Measurements from ENCODE around the gene LGR4. TPM values are rescaled to one million over a fixed set of nuclear protein-coding genes. Genes with fewer than 3 reads are reported as not detected.

LGR4 gene
- total RNA-seq, 1 experiment from 2014 or later = 33.4 TPM

- Histone ChIP-seq H3K4me3 (no peak overlapping the region), H3K27ac (peak overlapping the region; percentile 68), H3K4me1 (replicated peaks; ENCODE audit: insufficient read depth) (peaks cover 82% of the 10 kb centered on the region), H2AFZ (no peak overlapping the region), H3K4me2 (peak overlapping the region; percentile 59; the same call in 1 of the 2 replicates), H3F3A (ENCODE audit: insufficient read depth, low read depth) (peaks cover 51% of the 10 kb centered on the region), H3K9me3 (ENCODE audit: insufficient read depth, low read depth) (no peaks in the 10 kb centered on the region), H3K27me3 (ENCODE audit: insufficient read depth, low read depth) (no peaks in the 10 kb centered on the region), H3K9me2 (ENCODE audit: insufficient read depth) (no peaks in the 10 kb centered on the region), H3K79me2 (ENCODE audit: low read depth) (peaks cover 53% of the 10 kb centered on the region), H3K36me3 (ENCODE audit: low read depth) (no peaks in the 10 kb centered on the region), H4K20me1 (ENCODE audit: insufficient read depth) (no peaks in the 10 kb centered on the region)
- DNase-seq = no peak
- intact Hi-C loops (cut with micrococcal nuclease; ENCODE audit: unreplicated experiment) = loop anchor here (10.0 kb wide), 1 partner anchor 182 kb away; no protein-coding TSS in a partner anchor
- no TSS peak for BruUV-seq (replicated peaks)
- TF ChIP-seq EZH2 (IDR thresholded peaks at IDR 0.05; ENCODE audit: low read depth) = no peak
- TF ChIP-seq, protein P1, sequence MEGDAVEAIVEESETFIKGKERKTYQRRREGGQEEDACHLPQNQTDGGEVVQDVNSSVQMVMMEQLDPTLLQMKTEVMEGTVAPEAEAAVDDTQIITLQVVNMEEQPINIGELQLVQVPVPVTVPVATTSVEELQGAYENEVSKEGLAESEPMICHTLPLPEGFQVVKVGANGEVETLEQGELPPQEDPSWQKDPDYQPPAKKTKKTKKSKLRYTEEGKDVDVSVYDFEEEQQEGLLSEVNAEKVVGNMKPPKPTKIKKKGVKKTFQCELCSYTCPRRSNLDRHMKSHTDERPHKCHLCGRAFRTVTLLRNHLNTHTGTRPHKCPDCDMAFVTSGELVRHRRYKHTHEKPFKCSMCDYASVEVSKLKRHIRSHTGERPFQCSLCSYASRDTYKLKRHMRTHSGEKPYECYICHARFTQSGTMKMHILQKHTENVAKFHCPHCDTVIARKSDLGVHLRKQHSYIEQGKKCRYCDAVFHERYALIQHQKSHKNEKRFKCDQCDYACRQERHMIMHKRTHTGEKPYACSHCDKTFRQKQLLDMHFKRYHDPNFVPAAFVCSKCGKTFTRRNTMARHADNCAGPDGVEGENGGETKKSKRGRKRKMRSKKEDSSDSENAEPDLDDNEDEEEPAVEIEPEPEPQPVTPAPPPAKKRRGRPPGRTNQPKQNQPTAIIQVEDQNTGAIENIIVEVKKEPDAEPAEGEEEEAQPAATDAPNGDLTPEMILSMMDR (conservative IDR thresholded peaks at IDR 0.05) = no peak
- ChIA-PET CTCF (no interaction called here), POLR2A (ENCODE audit: unreplicated experiment) (no interaction called here)
Observed at GRCh38 chr11:27396259-27396839, 76.2 kb downstream of the LGR4 start.

DNA sequence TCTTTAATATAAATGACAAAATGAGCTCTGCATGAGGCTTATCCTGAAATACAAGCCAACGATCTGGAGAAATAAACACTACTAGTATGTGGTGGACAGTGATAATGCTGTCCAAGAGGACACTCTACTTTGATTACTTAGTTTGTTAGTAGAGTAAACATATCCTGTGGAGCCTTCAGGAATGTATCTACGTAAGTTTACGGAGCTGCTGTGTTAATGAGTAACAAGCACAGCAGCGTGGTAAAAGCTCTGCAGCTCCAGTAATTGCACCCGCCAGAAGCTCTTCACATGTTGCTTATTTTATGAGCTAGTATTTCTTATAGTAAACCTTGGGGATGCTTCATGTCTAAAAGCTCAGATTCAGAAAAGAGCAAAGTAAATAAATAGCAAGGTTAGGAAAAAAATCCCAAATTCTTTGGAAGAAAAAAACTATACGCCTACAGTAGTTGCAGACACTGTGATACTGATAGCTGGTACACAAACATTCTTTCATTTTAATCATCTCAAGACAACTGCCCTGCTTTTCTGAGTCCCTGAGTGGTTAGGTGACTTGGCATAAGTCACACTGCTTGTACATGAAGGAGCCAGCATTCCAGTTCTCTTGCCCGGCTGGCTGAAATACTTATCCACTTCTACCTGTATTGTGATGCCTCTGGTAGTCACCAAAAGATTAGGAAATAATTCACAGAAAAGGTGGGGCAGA lies 76.9 kb downstream of the LGR4 start:
- H3K4me1 ChIP-seq (replicated peaks; ENCODE audit: insufficient read depth) = peaks cover 82% of the 10 kb centered on the region
- H3K79me2 ChIP-seq (ENCODE audit: low read depth) = peaks cover 49% of the 10 kb centered on the region
- BruUV-seq (replicated peaks) = no TSS peak
- no peak overlapping the region for H3K4me3 ChIP-seq
- TF ChIP-seq EZH2 (IDR thresholded peaks at IDR 0.05; ENCODE audit: low read depth) = no peak
- TF ChIP-seq, protein P1 (conservative IDR thresholded peaks at IDR 0.05) = no peak
- H3F3A ChIP-seq (ENCODE audit: insufficient read depth, low read depth) = peaks cover 47% of the 10 kb centered on the region
- no peaks in the 10 kb centered on the region for H3K27me3 ChIP-seq (ENCODE audit: insufficient read depth, low read depth)
- intact Hi-C loops (cut with micrococcal nuclease; ENCODE audit: unreplicated experiment) = loop anchor here (10.0 kb wide), 1 partner anchor 181 kb away; no protein-coding TSS in a partner anchor
- H4K20me1 ChIP-seq (ENCODE audit: insufficient read depth) = no peaks in the 10 kb centered on the region
- no peaks in the 10 kb centered on the region for H3K9me3 ChIP-seq (ENCODE audit: insufficient read depth, low read depth)
- peak; percentile 19 to 79 for DNase-seq
- H3K9me2 ChIP-seq (ENCODE audit: insufficient read depth) = no peaks in the 10 kb centered on the region
- H2AFZ ChIP-seq = no peak overlapping the region
- peak overlapping the region; percentile 59 for H3K4me2 ChIP-seq
- no peaks in the 10 kb centered on the region for H3K36me3 ChIP-seq (ENCODE audit: low read depth)
- POLR2A ChIA-PET (ENCODE audit: unreplicated experiment) = interaction anchor here (0.6 kb wide), 1 partner anchor 545 kb away, joined by 5 read pairs; no protein-coding TSS in a partner anchor
- CTCF ChIA-PET = no interaction called here
- peak overlapping the region; percentile 68 for H3K27ac ChIP-seq

GRCh38 chr11:27394781-27395228 lies 77.8 kb downstream of the LGR4 start:
- Histone ChIP-seq H3K9me3 (ENCODE audit: insufficient read depth, low read depth) (no peaks in the 10 kb centered on the region), H3K4me2 (peak overlapping the region; percentile 59; the same call in 1 of the 2 replicates)

More at GRCh38 chr11:27394781-27395228, 77.8 kb downstream of the LGR4 start:
- POLR2A ChIA-PET (ENCODE audit: unreplicated experiment) = interaction anchor here (0.6 kb wide), 1 partner anchor 546 kb away, joined by 5 read pairs; no protein-coding TSS in a partner anchor
- Histone ChIP-seq H3K79me2 (ENCODE audit: low read depth) (peaks cover 50% of the 10 kb centered on the region), H3K4me1 (replicated peaks; ENCODE audit: insufficient read depth) (peaks cover 82% of the 10 kb centered on the region), H3F3A (ENCODE audit: insufficient read depth, low read depth) (peaks cover 50% of the 10 kb centered on the region), H3K9me2 (ENCODE audit: insufficient read depth) (no peaks in the 10 kb centered on the region), H3K4me3 (no peak overlapping the region), H4K20me1 (ENCODE audit: insufficient read depth) (no peaks in the 10 kb centered on the region), H3K27me3 (ENCODE audit: insufficient read depth, low read depth) (no peaks in the 10 kb centered on the region), H3K36me3 (ENCODE audit: low read depth) (no peaks in the 10 kb centered on the region; the same call in 1 of the 2 replicates), H2AFZ (no peak overlapping the region), H3K27ac (peak overlapping the region; percentile 68; the same call in 1 of the 2 replicates)
- intact Hi-C loops (cut with micrococcal nuclease; ENCODE audit: unreplicated experiment) = loop anchor here (10.0 kb wide), 1 partner anchor 180 kb away; no protein-coding TSS in a partner anchor
- CTCF ChIA-PET = no interaction called here
- TF ChIP-seq EZH2 (IDR thresholded peaks at IDR 0.05; ENCODE audit: low read depth) = no peak
- TF ChIP-seq, protein P1 (conservative IDR thresholded peaks at IDR 0.05) = no peak
- BruUV-seq (replicated peaks) = no TSS peak
- no peak for DNase-seq

Data from PC-9 (cell line).